ENCODE data around the gene SP2. TPM values are rescaled to one million over a fixed set of nuclear protein-coding genes. Genes with fewer than 3 reads are reported as not detected.

SP2 gene
- total RNA-seq, 2 experiments from 2014 or later = 15.7 to 19.8 TPM

DNA sequence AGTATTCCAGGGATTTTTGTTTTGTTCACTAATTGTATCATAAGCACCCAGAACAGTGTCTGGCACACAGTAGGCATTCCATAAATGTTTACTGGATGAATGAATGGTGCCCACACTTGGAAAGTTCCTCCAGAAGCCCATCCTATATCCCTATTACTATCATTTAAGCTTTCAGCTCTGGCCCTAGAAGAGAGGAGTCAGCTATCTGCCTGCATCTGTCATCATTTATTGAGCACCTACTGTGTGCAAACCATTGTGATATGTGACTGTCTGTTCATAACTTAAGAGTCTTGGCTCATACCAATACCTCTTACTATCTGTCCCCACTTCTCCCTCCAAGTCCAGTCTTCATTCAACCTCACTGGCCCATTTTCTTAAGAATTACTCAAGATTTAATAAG, 25.0 kb upstream of the SP2 start:
- peaks cover 27% of the 10 kb centered on the region for H3K27me3 Mint-ChIP-seq

DNA sequence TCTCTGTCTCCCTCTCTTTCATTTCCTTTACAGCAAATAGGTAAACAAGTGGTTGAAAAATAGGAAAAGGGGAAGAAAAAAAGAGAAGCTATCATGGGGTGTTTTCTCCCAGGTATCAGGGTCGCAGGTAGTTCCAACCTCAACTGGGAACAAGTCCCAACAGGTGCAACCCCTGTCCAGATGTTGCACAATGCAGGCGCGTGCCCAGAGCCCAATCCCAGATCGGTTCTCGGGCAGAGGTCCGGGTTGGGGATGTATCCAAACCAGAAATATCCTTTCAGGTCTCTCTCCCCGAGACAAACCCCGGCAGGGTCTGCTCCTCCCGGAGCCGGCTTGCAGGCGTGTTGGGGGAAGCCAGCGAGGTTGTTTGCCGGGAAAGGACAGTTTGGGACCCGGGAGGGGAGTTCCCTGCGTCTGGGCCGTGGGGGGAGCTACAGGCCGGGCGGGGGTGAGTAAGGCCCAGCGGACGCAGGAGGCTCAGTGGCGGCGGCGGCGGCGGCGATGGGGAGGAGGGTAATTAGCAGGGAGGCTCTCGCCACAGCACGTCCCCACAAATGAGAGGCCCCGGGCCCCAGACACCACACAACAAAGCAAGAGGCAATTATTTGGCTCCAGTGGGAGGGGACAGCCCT, 23.9 kb upstream of the SP2 start:
- DNase-seq (no peak), ATAC-seq (no peak)
- CTCF ChIA-PET = interaction anchor here (0.7 to 1.2 kb wide), 4 partner anchors 19 to 30 kb away, joined by 3 to 4 read pairs (median 3); no protein-coding TSS in a partner anchor
- no peaks in the 10 kb centered on the region for H3K36me3 Mint-ChIP-seq (ENCODE audit: low read depth)
- H3K27ac Mint-ChIP-seq = no peak overlapping the region
- intact Hi-C loops (cut with DNase I, micrococcal nuclease) = no loop called here
- H3K27me3 Mint-ChIP-seq = peaks cover 27% of the 10 kb centered on the region
- POLR2A ChIA-PET = interaction anchor here (0.7 kb wide), 1 partner anchor 651 kb away, joined by 7 read pairs; no protein-coding TSS in a partner anchor
- no peaks in the 10 kb centered on the region for H3K9me3 Mint-ChIP-seq (ENCODE audit: low read depth)
- H3K4me1 Mint-ChIP-seq = no peaks in the 10 kb centered on the region
- H3K4me3 Mint-ChIP-seq = no peak overlapping the region

More for the DNA sequence above, 25.0 kb upstream of the SP2 start:
- Mint-ChIP-seq H3K36me3 (ENCODE audit: low read depth) (no peaks in the 10 kb centered on the region), H3K4me3 (no peak overlapping the region), H3K27ac (no peak overlapping the region), H3K4me1 (no peaks in the 10 kb centered on the region), H3K9me3 (ENCODE audit: low read depth) (no peaks in the 10 kb centered on the region)
- intact Hi-C loops (cut with DNase I, micrococcal nuclease) = no loop called here
- CTCF ChIA-PET = interaction anchor here (0.5 to 1.2 kb wide), 2 partner anchors 14 to 360 kb away, joined by 3 read pairs; no protein-coding TSS in a partner anchor
- no peak for ATAC-seq
- POLR2A ChIA-PET = no interaction called here
- DNase-seq = no peak

DNA sequence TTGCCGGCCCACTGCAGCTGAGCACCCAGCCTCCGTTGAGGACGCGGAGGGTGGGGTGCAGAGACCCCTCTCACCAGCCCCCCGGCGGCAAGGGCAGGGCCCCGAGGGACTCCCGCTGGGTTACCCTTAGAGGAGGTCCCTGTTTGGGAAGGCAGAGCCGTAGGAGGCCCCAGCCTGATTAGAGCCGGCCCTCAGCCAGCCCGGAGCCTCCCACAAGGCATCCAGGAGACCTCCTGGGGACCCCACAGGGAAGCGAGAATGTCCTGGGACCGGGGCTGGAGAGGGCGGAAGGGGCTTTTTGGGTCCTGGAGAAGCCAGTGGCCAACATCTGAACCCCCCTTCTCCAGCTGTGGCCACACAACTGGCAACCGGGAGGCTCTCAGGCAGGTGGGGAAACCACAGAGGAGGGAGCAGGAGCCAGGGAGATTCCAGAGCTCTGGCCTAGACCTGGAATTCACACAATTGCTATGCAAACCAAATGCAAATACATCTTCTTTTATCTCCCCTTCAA, 23.3 kb upstream of the SP2 start:
- ChIA-PET POLR2A (no interaction called here), CTCF (interaction anchor here (1.1 kb wide), 1 partner anchor 29 kb away, joined by 4 read pairs; no protein-coding TSS in a partner anchor)
- Mint-ChIP-seq H3K4me3 (no peak overlapping the region), H3K4me1 (no peaks in the 10 kb centered on the region), H3K27me3 (peaks cover 27% of the 10 kb centered on the region), H3K9me3 (ENCODE audit: low read depth) (no peaks in the 10 kb centered on the region), H3K36me3 (ENCODE audit: low read depth) (no peaks in the 10 kb centered on the region), H3K27ac (no peak overlapping the region)
- ATAC-seq = no peak
- DNase-seq = no peak
- intact Hi-C loops (cut with DNase I, micrococcal nuclease) = no loop called here

DNA sequence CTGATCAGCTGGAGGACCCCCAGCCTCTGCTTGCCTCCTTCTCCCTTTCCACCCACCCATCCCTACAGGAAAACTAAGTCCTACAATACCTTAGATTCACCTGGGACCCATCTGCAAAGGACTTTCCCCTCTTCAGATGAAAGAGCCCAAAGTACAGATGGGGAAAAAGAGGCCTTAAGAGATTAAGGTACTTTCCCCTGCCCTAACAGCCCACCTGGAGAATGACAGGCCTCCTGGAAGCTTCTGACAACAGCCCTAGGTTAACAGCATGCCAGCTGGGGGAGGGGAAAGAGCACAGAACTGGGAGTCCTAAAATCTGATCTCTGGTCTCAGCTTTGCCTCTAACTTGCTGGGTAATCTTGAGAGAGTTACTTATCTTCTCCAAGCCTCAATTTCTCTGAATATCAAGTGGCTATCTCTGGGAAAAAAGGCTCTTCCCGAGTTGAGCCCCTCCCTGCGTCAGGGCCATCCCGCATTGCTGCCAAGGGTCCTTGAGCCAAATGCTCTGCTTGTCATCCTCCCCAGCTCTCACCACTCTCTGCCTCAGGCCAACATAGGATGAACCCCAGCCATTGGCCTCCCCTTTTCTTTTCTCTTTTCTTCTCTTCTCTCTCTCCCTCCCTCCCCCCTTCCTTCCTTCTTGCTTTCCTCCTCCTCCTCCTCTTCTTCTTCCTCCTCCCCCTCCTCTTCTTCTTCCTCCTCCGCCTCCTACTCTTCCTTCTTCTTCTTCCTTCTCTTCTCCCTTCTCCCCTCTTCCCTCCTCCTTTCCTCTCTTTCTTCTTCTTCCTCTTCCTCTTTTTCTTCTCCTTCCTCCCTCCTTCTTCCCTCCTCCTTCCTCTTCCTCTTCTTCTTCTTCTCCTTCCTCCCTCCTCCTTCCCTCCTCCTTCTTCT, 22.6 kb upstream of the SP2 start:
- H3K4me1 Mint-ChIP-seq = no peaks in the 10 kb centered on the region
- no peak for ATAC-seq
- no peak for DNase-seq
- no peaks in the 10 kb centered on the region for H3K36me3 Mint-ChIP-seq (ENCODE audit: low read depth)
- ChIA-PET CTCF (interaction anchor here (1.1 kb wide), 1 partner anchor 30 kb away, joined by 4 read pairs; no protein-coding TSS in a partner anchor), POLR2A (no interaction called here)
- intact Hi-C loops (cut with DNase I, micrococcal nuclease) = no loop called here
- H3K4me3 Mint-ChIP-seq = no peak overlapping the region
- H3K27ac Mint-ChIP-seq = no peak overlapping the region
- H3K27me3 Mint-ChIP-seq = peaks cover 29% of the 10 kb centered on the region
- no peaks in the 10 kb centered on the region for H3K9me3 Mint-ChIP-seq (ENCODE audit: low read depth)

DNA sequence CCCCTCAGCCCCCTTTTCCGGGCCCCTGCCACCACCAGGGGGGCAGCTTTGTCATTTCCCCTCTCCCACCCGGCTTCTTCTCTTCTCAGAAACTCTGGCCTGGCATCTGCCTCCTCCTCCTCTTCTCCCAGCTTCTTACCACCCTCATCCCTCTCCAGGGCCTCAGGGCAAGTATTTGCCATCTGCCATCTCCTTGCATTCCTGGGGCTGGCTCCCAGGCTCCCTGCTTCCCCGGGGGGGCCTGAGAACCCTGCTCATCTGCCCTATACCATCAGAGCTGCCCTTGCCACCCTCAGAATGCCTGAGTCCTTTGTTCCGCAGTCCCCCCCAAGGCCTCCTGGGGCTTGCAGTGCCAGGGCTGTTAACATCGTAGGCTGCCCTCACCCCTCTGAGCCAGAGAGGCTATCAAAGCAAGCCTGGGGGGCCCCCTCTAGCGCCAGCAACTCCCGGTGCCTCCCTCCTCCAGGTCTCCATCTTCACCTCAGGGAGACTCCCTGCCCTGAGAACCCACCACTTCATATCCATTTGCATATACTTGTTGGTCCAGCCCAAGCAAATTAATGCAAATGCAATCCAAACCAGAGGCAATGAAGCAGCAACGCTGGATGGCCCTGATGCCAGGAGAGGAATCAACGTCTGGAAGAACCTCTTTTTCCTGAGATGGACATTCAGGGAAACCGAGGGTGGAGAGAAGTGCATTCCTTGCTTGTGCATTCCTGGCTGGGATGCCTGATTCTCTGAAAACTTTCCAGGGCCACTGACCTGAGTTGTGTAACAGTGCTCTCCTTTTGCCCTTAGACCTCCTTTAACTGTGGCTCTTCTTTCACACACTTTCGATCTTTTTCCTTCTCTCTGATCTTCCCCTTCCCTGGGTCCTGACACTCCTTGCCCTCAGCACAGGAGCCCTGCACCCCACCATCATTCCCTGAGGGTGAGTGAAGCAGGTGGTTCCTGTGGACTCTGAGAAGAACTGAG, 20.7 kb upstream of the SP2 start:
- ChIA-PET CTCF (interaction anchor here (0.5 to 1.0 kb wide), 5 partner anchors 9 to 34 kb away, joined by 3 to 5 read pairs (median 3); partner anchors contain the start of gene SCRN2), POLR2A (interaction anchor here (0.6 kb wide), 1 partner anchor 20 kb away, joined by 3 read pairs; the partner anchor contains the start of gene SP2)
- Mint-ChIP-seq H3K4me1 (peaks cover 4% of the 10 kb centered on the region), H3K4me3 (no peak overlapping the region), H3K27ac (no peak overlapping the region), H3K9me3 (ENCODE audit: low read depth) (no peaks in the 10 kb centered on the region), H3K36me3 (ENCODE audit: low read depth) (no peaks in the 10 kb centered on the region), H3K27me3 (peaks cover 33% of the 10 kb centered on the region)
- no peak for DNase-seq
- intact Hi-C loops (cut with DNase I, micrococcal nuclease) = no loop called here
- ATAC-seq = no peak

DNA sequence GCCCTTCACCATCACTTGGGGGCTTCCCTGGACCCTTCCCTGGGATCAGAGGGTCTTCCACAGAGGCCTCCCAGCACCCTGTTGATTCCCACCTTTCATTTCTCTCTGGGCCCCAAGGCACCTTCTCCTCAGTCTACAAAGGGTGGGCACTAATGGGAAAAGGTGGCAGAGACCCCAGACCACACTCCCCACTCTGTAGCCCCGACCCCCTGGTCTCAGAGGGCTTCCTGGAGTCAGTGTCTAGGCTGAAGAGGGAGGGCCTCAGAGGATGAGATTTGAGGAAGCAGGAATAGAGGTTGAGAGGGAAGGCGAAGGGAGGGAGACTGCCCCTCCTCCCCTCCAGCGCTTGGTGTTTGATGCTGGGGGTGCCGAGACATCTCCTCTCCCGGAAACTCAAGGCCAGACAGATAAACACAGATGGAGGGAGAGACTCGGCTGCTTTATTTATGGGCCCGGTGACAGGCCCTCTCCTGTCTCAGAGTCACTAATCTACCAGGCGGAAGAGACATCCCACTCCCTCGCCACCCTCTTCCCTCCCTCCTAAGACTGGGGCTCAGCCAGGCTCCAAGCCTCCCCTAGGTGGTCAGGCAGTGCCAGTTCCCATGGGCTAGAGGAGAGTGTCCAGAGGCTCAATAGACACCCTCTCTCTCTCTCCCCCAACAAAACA, 18.5 kb upstream of the SP2 start:
- Mint-ChIP-seq H3K27ac (no peak overlapping the region), H3K4me3 (no peak overlapping the region), H3K9me3 (ENCODE audit: low read depth) (no peaks in the 10 kb centered on the region), H3K4me1 (peaks cover 5% of the 10 kb centered on the region), H3K36me3 (ENCODE audit: low read depth) (no peaks in the 10 kb centered on the region), H3K27me3 (peaks cover 19% of the 10 kb centered on the region)
- intact Hi-C loops (cut with DNase I, micrococcal nuclease) = no loop called here
- no peak for DNase-seq
- ATAC-seq = no peak
- CTCF ChIA-PET = interaction anchor here (17.0 kb wide), 1 partner anchor 29 kb away, joined by 414 read pairs; the partner anchor contains the start of genes SCRN2 and SP6
- POLR2A ChIA-PET = no interaction called here

DNA sequence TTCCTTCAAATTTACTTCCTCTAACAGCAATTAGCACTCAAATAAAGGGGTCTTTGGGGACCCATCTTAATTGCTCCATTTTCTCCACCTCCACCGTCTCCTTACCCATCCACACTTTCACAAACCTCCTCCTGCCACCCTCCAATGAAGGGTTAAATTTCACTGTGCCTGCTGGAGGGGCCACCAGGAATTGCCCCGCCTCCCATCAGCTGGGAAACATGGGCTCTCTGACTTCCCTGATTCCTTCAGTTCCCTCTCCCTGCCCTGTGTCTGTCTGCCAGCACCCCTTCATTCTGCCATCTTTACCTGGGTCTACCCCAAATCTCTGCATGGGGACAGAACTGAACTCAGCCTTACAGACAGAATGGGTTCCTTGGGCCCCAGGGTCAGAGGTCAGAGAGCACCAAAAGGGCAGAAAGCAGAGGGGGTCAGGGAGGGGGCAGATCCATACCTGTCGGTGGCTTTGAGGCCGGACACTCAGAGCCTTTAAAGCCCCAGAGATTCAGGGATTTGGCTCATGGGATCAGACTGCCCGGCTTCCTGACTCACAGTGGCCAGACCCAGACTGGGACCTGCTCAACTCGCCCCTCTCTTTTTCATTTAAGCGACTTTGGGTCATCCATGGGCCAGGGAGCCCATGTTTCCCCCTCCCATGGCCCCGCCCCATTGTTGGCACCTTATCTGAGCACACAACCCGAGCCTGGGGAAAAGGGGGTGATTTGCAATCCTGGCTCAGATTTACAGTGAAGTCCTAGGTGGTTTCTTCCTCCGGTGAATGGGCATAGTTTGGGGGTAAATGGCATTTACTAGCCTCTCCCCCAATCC, 17.6 kb upstream of the SP2 start:
- H3K9me3 Mint-ChIP-seq (ENCODE audit: low read depth) = no peaks in the 10 kb centered on the region
- H3K4me3 Mint-ChIP-seq = no peak overlapping the region
- ChIA-PET CTCF (interaction anchor here (1.8 to 17.0 kb wide), 2 partner anchors 12 to 30 kb away, joined by 8 to 414 read pairs; partner anchors contain the start of genes SCRN2 and SP6), POLR2A (no interaction called here)
- ATAC-seq = no peak
- H3K27ac Mint-ChIP-seq = no peak overlapping the region
- no peak for DNase-seq
- peaks cover 14% of the 10 kb centered on the region for H3K4me1 Mint-ChIP-seq
- intact Hi-C loops (cut with DNase I, micrococcal nuclease) = no loop called here
- peaks cover 14% of the 10 kb centered on the region for H3K27me3 Mint-ChIP-seq
- no peaks in the 10 kb centered on the region for H3K36me3 Mint-ChIP-seq (ENCODE audit: low read depth)

DNA sequence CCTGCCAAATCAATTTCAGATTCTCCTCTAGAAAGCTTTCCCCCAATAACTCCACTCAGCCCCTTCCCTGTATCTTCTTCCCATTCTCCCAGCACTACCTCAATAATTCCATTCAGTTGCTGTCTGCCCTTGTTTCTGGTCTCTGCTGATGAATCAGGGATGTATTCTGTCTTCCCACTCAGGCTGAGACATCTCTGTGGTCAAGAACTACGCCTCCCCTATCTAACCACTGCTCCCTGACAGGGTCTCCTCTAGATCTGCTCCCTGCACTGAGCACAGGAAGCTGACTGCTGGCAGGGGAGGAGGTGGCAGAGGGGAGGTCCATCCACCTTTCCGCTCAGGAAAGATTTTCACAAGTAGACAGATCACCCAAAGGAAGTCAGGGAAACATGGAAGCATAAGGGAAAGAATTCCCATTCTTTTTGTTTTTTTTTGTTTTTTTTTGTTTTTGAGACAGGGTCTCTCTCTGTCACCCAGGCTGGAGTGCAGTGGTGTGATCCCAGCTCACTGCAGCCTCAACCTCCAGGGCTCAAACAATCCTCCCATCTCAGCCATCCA, 16.9 kb upstream of the SP2 start:
- Mint-ChIP-seq H3K4me1 (peaks cover 20% of the 10 kb centered on the region), H3K9me3 (ENCODE audit: low read depth) (no peaks in the 10 kb centered on the region), H3K4me3 (no peak overlapping the region), H3K27me3 (peaks cover 13% of the 10 kb centered on the region), H3K36me3 (ENCODE audit: low read depth) (no peaks in the 10 kb centered on the region), H3K27ac (no peak overlapping the region)
- CTCF ChIA-PET = interaction anchor here (0.6 to 17.0 kb wide), 6 partner anchors 10 to 139 kb away, joined by 3 to 414 read pairs (median 4); partner anchors contain the start of genes SCRN2 and SP6
- ATAC-seq = peak; percentile 73
- intact Hi-C loops (cut with DNase I, micrococcal nuclease) = no loop called here
- no peak for DNase-seq
- POLR2A ChIA-PET = no interaction called here

DNA sequence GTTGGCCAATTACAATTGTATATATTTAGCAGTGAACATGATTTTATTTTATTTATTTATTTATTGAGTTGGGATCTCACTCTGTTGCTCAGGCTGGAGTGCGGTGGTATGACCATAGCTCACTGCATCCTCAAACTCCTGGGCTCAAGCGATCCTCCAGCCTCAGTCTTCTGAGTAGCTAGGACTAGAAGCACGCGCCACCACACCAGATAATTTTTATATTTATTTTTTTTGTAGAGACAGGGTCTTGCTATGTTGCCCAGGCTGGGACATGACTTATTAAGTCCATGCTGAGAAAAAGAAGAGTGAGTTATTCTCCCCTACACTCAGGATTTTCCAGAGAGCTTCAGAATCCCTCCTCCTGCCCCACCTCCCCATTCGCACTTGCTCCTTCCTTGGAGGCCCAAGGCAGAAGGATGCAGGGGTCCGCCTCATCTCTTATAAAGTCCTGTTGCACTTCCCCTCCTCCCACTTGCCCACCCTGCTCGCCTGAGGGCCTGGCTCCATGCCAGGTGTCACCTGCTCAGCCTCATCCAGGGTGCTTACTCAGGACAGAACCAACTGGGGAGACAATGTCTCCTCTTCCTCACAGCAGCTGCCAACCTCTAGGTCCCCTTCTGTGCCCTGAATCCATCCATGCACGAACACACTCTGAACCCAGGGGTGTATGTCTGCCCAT, 16.1 kb upstream of the SP2 start:
- no peak overlapping the region for H3K27ac Mint-ChIP-seq
- intact Hi-C loops (cut with DNase I, micrococcal nuclease) = no loop called here
- H3K4me1 Mint-ChIP-seq = peaks cover 28% of the 10 kb centered on the region
- CTCF ChIA-PET = interaction anchor here (0.6 to 17.0 kb wide), 6 partner anchors 9 to 138 kb away, joined by 3 to 414 read pairs (median 4); partner anchors contain the start of genes SCRN2 and SP6
- ATAC-seq (no peak), DNase-seq (no peak)
- H3K9me3 Mint-ChIP-seq (ENCODE audit: low read depth) = no peaks in the 10 kb centered on the region
- POLR2A ChIA-PET = interaction anchor here (0.5 kb wide), 1 partner anchor 1671 kb away, joined by 6 read pairs; no protein-coding TSS in a partner anchor
- H3K4me3 Mint-ChIP-seq = no peak overlapping the region
- peaks cover 8% of the 10 kb centered on the region for H3K27me3 Mint-ChIP-seq
- H3K36me3 Mint-ChIP-seq (ENCODE audit: low read depth) = no peaks in the 10 kb centered on the region

Measured in activated CD4-positive, alpha-beta T cell treated with anti-CD3 and anti-CD28 coated beads for 36 hours (primary cell).